ENCODE results near the gene KRTAP3-2.
"Not testable (repeated sequence)": the region's sequence is repeated elsewhere in the genome, so short reads cannot be mapped to it uniquely, and the experiment has no call there.

KRTAP3-2 gene

GRCh38 chr17:40999563-40999962, at the start of gene KRTAP3-2:
TSS of gene KRTAP3-2 (minus strand) at chr17:40999906. CDS start at chr17:40999853, 53 bp downstream.
- not testable (repeated sequence) for DNase-seq

- no peak for DNase-seq
Measured at GRCh38 chr17:41049110-41049509, 49.4 kb upstream of the KRTAP3-2 start.

- DNase-seq = no peak
Measured at GRCh38 chr17:41048441-41048840, 48.7 kb upstream of the KRTAP3-2 start.

- not testable (repeated sequence) for DNase-seq
Measured at GRCh38 chr17:41046735-41047465, 47.2 kb upstream of the KRTAP3-2 start, which contains the start of gene KRTAP2-1. TSS of gene KRTAP2-1 (minus strand) at chr17:41047316. CDS start at chr17:41047267, 49 bp downstream.

- no peak for DNase-seq
Measured at GRCh38 chr17:41042953-41043352, 43.2 kb upstream of the KRTAP3-2 start.

GRCh38 chr17:41040783-41041571, 41.3 kb upstream of the KRTAP3-2 start, which contains the start of gene KRTAP1-1:
TSS of gene KRTAP1-1 (minus strand) at chr17:41041450. CDS start at chr17:41041397, 53 bp downstream.
- not testable (repeated sequence) for DNase-seq

- DNase-seq = no peak
Measured at GRCh38 chr17:41037853-41038350, 38.2 kb upstream of the KRTAP3-2 start.

- DNase-seq = not testable (repeated sequence)
Measured at GRCh38 chr17:41034346-41034935, 34.7 kb upstream of the KRTAP3-2 start, which contains the start of gene KRTAP1-3. TSS of gene KRTAP1-3 (minus strand) at chr17:41034874. CDS start at chr17:41034821, 53 bp downstream.

GRCh38 chr17:41029633-41030245, 30.0 kb upstream of the KRTAP3-2 start, which contains the start of gene KRTAP1-4:
TSS of gene KRTAP1-4 (minus strand) at chr17:41030195. CDS start at chr17:41030078, 117 bp downstream.
- DNase-seq = no peak

GRCh38 chr17:41026715-41027471, 27.2 kb upstream of the KRTAP3-2 start, which contains the start of gene KRTAP1-5:
TSS of gene KRTAP1-5 (minus strand) at chr17:41027208. CDS start at chr17:41027155, 53 bp downstream.
- DNase-seq = no peak

GRCh38 chr17:41024697-41025096, 25.0 kb upstream of the KRTAP3-2 start:
- no peak for DNase-seq

GRCh38 chr17:41020336-41020735, 20.6 kb upstream of the KRTAP3-2 start:
- DNase-seq = no peak

- DNase-seq = no peak
Measured at GRCh38 chr17:41019415-41019814, 19.7 kb upstream of the KRTAP3-2 start.

- DNase-seq = no peak
Measured at GRCh38 chr17:41018541-41018940, 18.8 kb upstream of the KRTAP3-2 start.

- no peak for DNase-seq
Measured at GRCh38 chr17:41016578-41017215, 17.0 kb upstream of the KRTAP3-2 start.

GRCh38 chr17:41015454-41015853, 15.7 kb upstream of the KRTAP3-2 start:
- no peak for DNase-seq

- no peak for DNase-seq
Measured at GRCh38 chr17:41013606-41014005, 13.9 kb upstream of the KRTAP3-2 start.

GRCh38 chr17:41013181-41013580, 13.5 kb upstream of the KRTAP3-2 start:
- no peak for DNase-seq

GRCh38 chr17:41012326-41013120, 12.8 kb upstream of the KRTAP3-2 start:
- DNase-seq = no peak

- DNase-seq = no peak
Measured at GRCh38 chr17:41010441-41010840, 10.7 kb upstream of the KRTAP3-2 start.

Data from activated CD4-positive, CD25-positive, alpha-beta regulatory T cell treated with anti-CD3 and anti-CD28 coated beads, Interleukin-2, amount 50 U/mL, for 72 hours (primary cell).